HepG2 (cell line): Measurements from ENCODE around the gene DNAJC5. TPM values are rescaled to one million over a fixed set of nuclear protein-coding genes. Genes with fewer than 3 reads are reported as not detected.

Experiments
- AGO2 ChIP-seq: fragments of 200-400 bp; formaldehyde crosslinking; optimal IDR thresholded peaks from 2 replicates; pipeline ENCODE3; 2017; ENCODE audit warnings: mild to moderate bottlenecking, low read depth, low read length, moderate library complexity
- BRD4 ChIP-seq: sonication (generic); formaldehyde crosslinking; IDR thresholded peaks from 2 replicates; pipeline ENCODE4 v1.4.0; 2020; ENCODE audit warnings: missing genetic modification reagents
- CCAR2 ChIP-seq: fragments of 200-400 bp; formaldehyde crosslinking; optimal IDR thresholded peaks from 2 replicates; pipeline ENCODE3; 2018; ENCODE audit warnings: low read depth, mild to moderate bottlenecking, low read length, moderate library complexity
- CENPBD1 ChIP-seq: sonication (generic); formaldehyde crosslinking; IDR thresholded peaks from 2 replicates; pipeline ENCODE4 v1.8.0; 2022; ENCODE audit warnings: missing genetic modification reagents, low read depth, mild to moderate bottlenecking, borderline replicate concordance
- CERS6 ChIP-seq: sonication (generic); formaldehyde crosslinking; IDR thresholded peaks from 2 replicates; pipeline ENCODE4 v1.5.0; 2020; ENCODE audit warnings: missing genetic modification reagents
- CREM ChIP-seq, 2 experiments: sonication (generic) in 1 of 2; formaldehyde crosslinking in 1 of 2; IDR thresholded peaks; 2 replicates each; pipeline versions ENCODE4 v1.4.0 to v1.6.1; 2016 to 2020; ENCODE audit warnings: antibody characterized with exemption in 1 of 2, mild to moderate bottlenecking in 1 of 2, missing genetic modification reagents in 1 of 2
- FOXO1 ChIP-seq: sonication (generic); formaldehyde crosslinking; IDR thresholded peaks from 2 replicates; pipeline ENCODE4 v1.4.0; 2020; ENCODE audit warnings: missing genetic modification reagents
- GPBP1L1 ChIP-seq: sonication (generic); formaldehyde crosslinking; IDR thresholded peaks from 2 replicates; pipeline ENCODE4 v1.5.0; 2020; ENCODE audit warnings: mild to moderate bottlenecking, missing genetic modification reagents
- GRHL1 ChIP-seq: sonication (generic); formaldehyde crosslinking; conservative IDR thresholded peaks from 2 replicates; pipeline ENCODE4 v1.8.0; 2022; ENCODE audit warnings: missing genetic modification reagents
- HNF1A ChIP-seq, 2 experiments: sonication (generic) in 1 of 2; formaldehyde crosslinking in 1 of 2; IDR thresholded peaks; 2 replicates each; pipeline versions ENCODE4 v1.4.0 to v1.6.1; 2016 to 2020; ENCODE audit warnings: borderline replicate concordance in 1 of 2, low read depth in 1 of 2, mild to moderate bottlenecking in 1 of 2, missing genetic modification reagents in 1 of 2
- HNRNPL ChIP-seq: fragments of 200-400 bp; formaldehyde crosslinking; IDR thresholded peaks from 2 replicates; pipeline ENCODE4 v1.6.1; 2017; ENCODE audit warnings: mild to moderate bottlenecking, low read depth, low read length
- MAFG ChIP-seq: sonication (generic); formaldehyde crosslinking; IDR thresholded peaks from 2 replicates; pipeline ENCODE4 v1.5.1; 2020; ENCODE audit warnings: mild to moderate bottlenecking, missing genetic modification reagents
- MAX ChIP-seq: IDR thresholded peaks from 2 replicates; pipeline ENCODE4 v1.6.1; 2012; ENCODE audit warnings: inconsistent platforms
- MIXL1 ChIP-seq: IDR thresholded peaks from 2 replicates; pipeline ENCODE4 v1.6.1; 2016
- NRL ChIP-seq: sonication (generic); formaldehyde crosslinking; IDR thresholded peaks from 2 replicates; pipeline ENCODE4 v1.5.0; 2020; ENCODE audit warnings: missing genetic modification reagents, mild to moderate bottlenecking, moderate library complexity, borderline replicate concordance
- ONECUT2 ChIP-seq: sonication (generic); formaldehyde crosslinking; IDR thresholded peaks from 2 replicates; pipeline ENCODE4 v1.4.0; 2020; ENCODE audit warnings: missing genetic modification reagents
- ZFP41 ChIP-seq: sonication (generic); formaldehyde crosslinking; IDR thresholded peaks from 2 replicates; pipeline ENCODE4 v1.4.0; 2020; ENCODE audit warnings: mild to moderate bottlenecking, missing genetic modification reagents, borderline replicate concordance
- ZNF567 ChIP-seq: sonication (generic); formaldehyde crosslinking; IDR thresholded peaks from 2 replicates; pipeline ENCODE4 v1.8.1; 2023; ENCODE audit warnings: mild to moderate bottlenecking, missing genetic modification reagents, borderline replicate concordance
- ZNF878 ChIP-seq: sonication (generic); formaldehyde crosslinking; IDR thresholded peaks from 2 replicates; pipeline ENCODE4 v1.8.1; 2023; ENCODE audit warnings: mild to moderate bottlenecking, missing genetic modification reagents, moderate library complexity
- polyA plus RNA-seq, 8 experiments: library from polyadenylated mRNA; depleted of rRNA in 3 of 8; stranded (reverse) in 7 of 8; unstranded in 1 of 8; fragments of >200 nt; fragmentation: Illumina TruSeq in 4 of 8; extraction: Trizol in 4 of 8; gene quantifications; 2 replicates each; pipeline versions ENCODE4 v1.2.1 to v1.2.3, GENCODE V29; 2011 to 2016; ENCODE audit warnings: low read depth in 4 of 8, missing spikeins in 1 of 8, mixed read lengths in 1 of 8; ENCODE audit not compliant: insufficient read depth in 1 of 8
- total RNA-seq, 5 experiments: library from RNA; depleted of rRNA; stranded (reverse); fragments of >200 nt; fragmentation: Illumina TruSeq; extraction: Trizol; gene quantifications; 2 replicates each; pipeline ENCODE4 v1.2.3, GENCODE V29; 2016; ENCODE audit warnings: low read depth in 1 of 5

DNAJC5 gene
- total and polyA plus RNA-seq, 2 of the 13 experiments (the other 11 are each of a cell fraction or from before 2014, with no cell fraction given): 42.8 to 64.5 TPM

- no peak for TF ChIP-seq GRHL1 (CRISPR knock-in tag)
- TF ChIP-seq CERS6 (CRISPR knock-in tag): no peak
- TF ChIP-seq GPBP1L1 (CRISPR knock-in tag): no peak
- 0 out of 2 replicates have a peak, but pooled peaks have one; percentile 84 for TF ChIP-seq ZNF567
- no peak for TF ChIP-seq HNF1A (IDR thresholded peaks at IDR 0.05; ENCODE audit: low read depth)
- TF ChIP-seq HNF1A (CRISPR knock-in tag; IDR thresholded peaks at IDR 0.05; ENCODE audit: borderline replicate concordance): 0 out of 2 replicates have a peak, but pooled peaks have one; percentile 61
- peak; percentile 99 for TF ChIP-seq AGO2
- TF ChIP-seq BRD4: no peak
- no peak for TF ChIP-seq CREM (IDR thresholded peaks at IDR 0.05)
- no peak; the same call in 1 of the 2 replicates for TF ChIP-seq CREM (CRISPR knock-in tag; IDR thresholded peaks at IDR 0.05)
- TF ChIP-seq ZNF878 (CRISPR knock-in tag): no peak
- no peak for TF ChIP-seq ZFP41 (CRISPR knock-in tag)
- peak; percentile 9; the same call in 1 of the 2 replicates for TF ChIP-seq FOXO1 (CRISPR knock-in tag)
- no peak; the same call in none of the 2 replicates for TF ChIP-seq HNRNPL
- TF ChIP-seq CCAR2: peak; percentile 47
- no peak for TF ChIP-seq ONECUT2 (CRISPR knock-in tag)
- TF ChIP-seq MIXL1: peak; percentile 82
- no peak for TF ChIP-seq MAFG (CRISPR knock-in tag)
- TF ChIP-seq NRL: peak; percentile 88
- TF ChIP-seq MAX: peak; percentile 56
- TF ChIP-seq CENPBD1 (CRISPR knock-in tag): no peak
Measured at GRCh38 chr20:63957004-63957689, 62.2 kb downstream of the DNAJC5 start (continued).
